Fibroblast of skin of left biceps (primary cell): ENCODE measurements around the gene LRRC3C.
A peak's percentile ranks its signal among the peaks of the same experiment; 100 is the strongest.
"Not testable (repeated sequence)": the region's sequence is repeated elsewhere in the genome, so short reads cannot be mapped to it uniquely, and the experiment has no call there.

ENCODE experiments used
- DNase-seq, 2 experiments: peaks; one replicate each; pipeline ENCODE4 v3.0.0-alpha.2; 2013; ENCODE audit warnings: low read depth in 2 of 2

Gene LRRC3C

GRCh38 chr17:39946551-39947330 is 19.2 kb downstream of the LRRC3C start:
- DNase-seq = no peak

- DNase-seq = not testable (repeated sequence)
Measured at GRCh38 chr17:39948489-39948828, 20.9 kb downstream of the LRRC3C start.

- no peak for DNase-seq
Measured at GRCh38 chr17:39949028-39949427, 21.5 kb downstream of the LRRC3C start.

GRCh38 chr17:39950871-39951348 is 23.4 kb downstream of the LRRC3C start:
- DNase-seq = no peak

GRCh38 chr17:39951924-39952679 is 24.6 kb downstream of the LRRC3C start:
- no peak for DNase-seq

GRCh38 chr17:39952680-39953470 is 25.3 kb downstream of the LRRC3C start:
- peak; percentile 73 to 79 for DNase-seq

- no peak for DNase-seq
Measured at GRCh38 chr17:39953471-39953888, 25.9 kb downstream of the LRRC3C start.

GRCh38 chr17:39954876-39955275 is 27.3 kb downstream of the LRRC3C start:
- no peak for DNase-seq

- DNase-seq = no peak
Measured at GRCh38 chr17:39955726-39956225, 28.2 kb downstream of the LRRC3C start.

GRCh38 chr17:39960524-39961041 is 33.1 kb downstream of the LRRC3C start:
- DNase-seq = no peak

GRCh38 chr17:39962642-39963220 is 35.2 kb downstream of the LRRC3C start, which contains the start of gene GSDMA:
TSS of gene GSDMA (plus strand) at chr17:39963004. CDS start at chr17:39965688, 2,684 bp downstream.
- DNase-seq = no peak

- DNase-seq = no peak
Measured at GRCh38 chr17:39963829-39964228, 36.3 kb downstream of the LRRC3C start.

- no peak for DNase-seq
Measured at GRCh38 chr17:39965017-39965699, 37.6 kb downstream of the LRRC3C start.

- no peak for DNase-seq
Measured at GRCh38 chr17:39966771-39967170, 39.2 kb downstream of the LRRC3C start.

- DNase-seq = no peak
Measured at GRCh38 chr17:39968761-39969160, 41.2 kb downstream of the LRRC3C start.

GRCh38 chr17:39969375-39969774 is 41.8 kb downstream of the LRRC3C start:
- no peak for DNase-seq

GRCh38 chr17:39970157-39970692 is 42.7 kb downstream of the LRRC3C start:
- DNase-seq = no peak

- DNase-seq = no peak
Measured at GRCh38 chr17:39971076-39971603, 43.6 kb downstream of the LRRC3C start.

GRCh38 chr17:39972271-39972670 is 44.7 kb downstream of the LRRC3C start:
- DNase-seq = no peak

- DNase-seq = no peak
Measured at GRCh38 chr17:39973496-39973895, 46.0 kb downstream of the LRRC3C start.
